ENCODE measurements around the gene ASTL. TPM values are rescaled to one million over a fixed set of nuclear protein-coding genes. Genes with fewer than 3 reads are reported as not detected.

The ASTL gene
- total RNA-seq, 1 experiment from 2014 or later, result 0.79 TPM

- no peak for TF ChIP-seq PRDM15 (CRISPR knock-in tag; IDR thresholded peaks at IDR 0.05)
- no peak for TF ChIP-seq SMAD4 (CRISPR knock-in tag; IDR thresholded peaks at IDR 0.05)
- TF ChIP-seq CBFB (CRISPR knock-in tag; IDR thresholded peaks at IDR 0.05; ENCODE audit: low read depth), result no peak
- no peak for TF ChIP-seq PREB (CRISPR knock-in tag; IDR thresholded peaks at IDR 0.05; ENCODE audit: borderline replicate concordance)
- no peak for TF ChIP-seq FOXJ3 (CRISPR knock-in tag; IDR thresholded peaks at IDR 0.05; ENCODE audit: borderline replicate concordance)
- no peak for TF ChIP-seq ZNF532 (CRISPR knock-in tag; IDR thresholded peaks at IDR 0.05; ENCODE audit: borderline replicate concordance)
- no peak for TF ChIP-seq OVOL2 (CRISPR knock-in tag; IDR thresholded peaks at IDR 0.05; ENCODE audit: borderline replicate concordance)
- no peak for TF ChIP-seq CREM (CRISPR knock-in tag; IDR thresholded peaks at IDR 0.05)
- no peak for TF ChIP-seq ZNF396 (CRISPR knock-in tag; IDR thresholded peaks at IDR 0.05; ENCODE audit: borderline replicate concordance)
Observed at GRCh38 chr2:96158554-96158940, 20.2 kb upstream of the ASTL start (continued).

GRCh38 chr2:96157649-96158553 is 19.6 kb upstream of the ASTL start:
- Mint-ChIP-seq H3K27me3 (ENCODE audit: low read depth) (no peaks in the 10 kb centered on the region; the same call in 1 of the 2 replicates), H3K4me3 (no peak overlapping the region), H3K27ac (no peak overlapping the region), H3K36me3 (no peaks in the 10 kb centered on the region), H3K4me1 (peaks cover 14% of the 10 kb centered on the region), H3K9me3 (peaks cover 3% of the 10 kb centered on the region; the same call in 1 of the 2 replicates)
- DNase-seq (ENCODE audit: low spot score), result no peak
- ATAC-seq, result peak; percentile 8
- CTCF ChIA-PET, result interaction anchor here (1.5 to 3.9 kb wide), 3 partner anchors 17 to 135 kb away, joined by 7 to 23 read pairs (median 11); partner anchors contain the start of gene ASTL
- POLR2A ChIA-PET, result no interaction called here
- TF ChIP-seq HMGA2 (CRISPR knock-in tag; IDR thresholded peaks at IDR 0.05), result no peak
- no peak for TF ChIP-seq OVOL2 (CRISPR knock-in tag; IDR thresholded peaks at IDR 0.05; ENCODE audit: borderline replicate concordance)
- no peak for TF ChIP-seq NR2C2 (CRISPR knock-in tag; IDR thresholded peaks at IDR 0.05)
- TF ChIP-seq PREB (CRISPR knock-in tag; IDR thresholded peaks at IDR 0.05; ENCODE audit: borderline replicate concordance), result no peak
- TF ChIP-seq ESRRA (CRISPR knock-in tag; IDR thresholded peaks at IDR 0.05; ENCODE audit: borderline replicate concordance), result no peak
- no peak for TF ChIP-seq CBFB (CRISPR knock-in tag; IDR thresholded peaks at IDR 0.05; ENCODE audit: low read depth)
- no peak for TF ChIP-seq TCF7 (CRISPR knock-in tag; IDR thresholded peaks at IDR 0.05; ENCODE audit: low read depth)
- no peak for TF ChIP-seq JUN (CRISPR knock-in tag; IDR thresholded peaks at IDR 0.05)
- TF ChIP-seq GRHL2 (CRISPR knock-in tag; IDR thresholded peaks at IDR 0.05; ENCODE audit: insufficient replicate concordance, severe bottlenecking), result no peak
- no peak for TF ChIP-seq ATF2 (CRISPR knock-in tag; IDR thresholded peaks at IDR 0.05; ENCODE audit: borderline replicate concordance, low read depth)
- TF ChIP-seq ZSCAN18 (CRISPR knock-in tag; IDR thresholded peaks at IDR 0.05), result no peak
- no peak for TF ChIP-seq TEAD1 (CRISPR knock-in tag; IDR thresholded peaks at IDR 0.05)
- TF ChIP-seq SP1 (CRISPR knock-in tag; conservative IDR thresholded peaks at IDR 0.05), result no peak
- TF ChIP-seq ZBTB21 (CRISPR knock-in tag; IDR thresholded peaks at IDR 0.05; ENCODE audit: borderline replicate concordance), result no peak
